ENCODE data around the gene ASPSCR1. TPM values are rescaled to one million over a fixed set of nuclear protein-coding genes. Genes with fewer than 3 reads are reported as not detected.
A peak's percentile ranks its signal among the peaks of the same experiment; 100 is the strongest.

Gene ASPSCR1
- total and polyA plus RNA-seq, 8 donors = 11.7 to 143 (median 55.6) TPM

- no peak for DNase-seq
- Histone ChIP-seq H3K27ac (no peak overlapping the region), H3K9me3 (no peaks in the 10 kb centered on the region), H3K36me3 (peaks cover 0 to 40% (median 30%) of the 10 kb centered on the region in 4 donors), H3K4me1 (peaks cover 0 to 28% (median 11%) of the 10 kb centered on the region in 4 donors), H3K4me3 (no peak overlapping the region), H3K27me3 (no peaks in the 10 kb centered on the region)
- TF ChIP-seq EP300 (IDR thresholded peaks at IDR 0.05) (no peak), POLR2AphosphoS5 (IDR thresholded peaks at IDR 0.05) (no peak), POLR2A (IDR thresholded peaks at IDR 0.05) (no peak)
- TF ChIP-seq, protein P1, sequence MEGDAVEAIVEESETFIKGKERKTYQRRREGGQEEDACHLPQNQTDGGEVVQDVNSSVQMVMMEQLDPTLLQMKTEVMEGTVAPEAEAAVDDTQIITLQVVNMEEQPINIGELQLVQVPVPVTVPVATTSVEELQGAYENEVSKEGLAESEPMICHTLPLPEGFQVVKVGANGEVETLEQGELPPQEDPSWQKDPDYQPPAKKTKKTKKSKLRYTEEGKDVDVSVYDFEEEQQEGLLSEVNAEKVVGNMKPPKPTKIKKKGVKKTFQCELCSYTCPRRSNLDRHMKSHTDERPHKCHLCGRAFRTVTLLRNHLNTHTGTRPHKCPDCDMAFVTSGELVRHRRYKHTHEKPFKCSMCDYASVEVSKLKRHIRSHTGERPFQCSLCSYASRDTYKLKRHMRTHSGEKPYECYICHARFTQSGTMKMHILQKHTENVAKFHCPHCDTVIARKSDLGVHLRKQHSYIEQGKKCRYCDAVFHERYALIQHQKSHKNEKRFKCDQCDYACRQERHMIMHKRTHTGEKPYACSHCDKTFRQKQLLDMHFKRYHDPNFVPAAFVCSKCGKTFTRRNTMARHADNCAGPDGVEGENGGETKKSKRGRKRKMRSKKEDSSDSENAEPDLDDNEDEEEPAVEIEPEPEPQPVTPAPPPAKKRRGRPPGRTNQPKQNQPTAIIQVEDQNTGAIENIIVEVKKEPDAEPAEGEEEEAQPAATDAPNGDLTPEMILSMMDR (IDR thresholded peaks at IDR 0.05) = no peak
- intact Hi-C loops (cut with DNase I; ENCODE audit: low total_unique reads) = no loop called here
- 86 to 94% (median 89%) methylated on average over 11 to 15 of the region's 15 CpGs for WGBS, 5 donors
Observed at GRCh38 chr17:82009413-82009812, 32.0 kb downstream of the ASPSCR1 start.

- Histone ChIP-seq H3K4me1 (peaks cover 0 to 28% (median 9%) of the 10 kb centered on the region in 4 donors), H3K36me3 (peaks cover 0 to 40% (median 30%) of the 10 kb centered on the region in 4 donors), H3K27ac (no peak overlapping the region), H3K27me3 (no peaks in the 10 kb centered on the region), H3K9me3 (no peaks in the 10 kb centered on the region), H3K4me3 (no peak overlapping the region)
- TF ChIP-seq, protein P1 (IDR thresholded peaks at IDR 0.05) = no peak
- TF ChIP-seq POLR2AphosphoS5 (IDR thresholded peaks at IDR 0.05) (no peak), EP300 (IDR thresholded peaks at IDR 0.05) (no peak), POLR2A (IDR thresholded peaks at IDR 0.05) (no peak)
- DNase-seq = no peak
- WGBS, 5 donors = 92 to 93% (median 93%) methylated on average over 16 to 39 of the region's 39 CpGs
- intact Hi-C loops (cut with DNase I; ENCODE audit: low total_unique reads) = no loop called here
Observed at GRCh38 chr17:82010575-82011525, 33.4 kb downstream of the ASPSCR1 start.

GRCh38 chr17:82011617-82012187, 34.3 kb downstream of the ASPSCR1 start:
- intact Hi-C loops (cut with DNase I; ENCODE audit: low total_unique reads) = no loop called here
- no peak overlapping the region for H3K4me3 ChIP-seq
- WGBS, 5 donors = 88 to 98% (median 92%) methylated on average over 7 to 19 of the region's 19 CpGs
- no peaks in the 10 kb centered on the region for H3K9me3 ChIP-seq
- no peak for TF ChIP-seq EP300 (IDR thresholded peaks at IDR 0.05)
- TF ChIP-seq, protein P1 (IDR thresholded peaks at IDR 0.05) = no peak
- no peak for TF ChIP-seq POLR2A (IDR thresholded peaks at IDR 0.05)
- no peak for TF ChIP-seq POLR2AphosphoS5 (IDR thresholded peaks at IDR 0.05)
- peaks cover 0 to 40% (median 30%) of the 10 kb centered on the region in 4 donors for H3K36me3 ChIP-seq
- DNase-seq = no peak
- no peaks in the 10 kb centered on the region for H3K27me3 ChIP-seq
- peaks cover 0 to 19% (median 5%) of the 10 kb centered on the region in 4 donors for H3K4me1 ChIP-seq
- peak overlapping the region in 1 of 5 donors; percentile 77 for H3K27ac ChIP-seq

DNA sequence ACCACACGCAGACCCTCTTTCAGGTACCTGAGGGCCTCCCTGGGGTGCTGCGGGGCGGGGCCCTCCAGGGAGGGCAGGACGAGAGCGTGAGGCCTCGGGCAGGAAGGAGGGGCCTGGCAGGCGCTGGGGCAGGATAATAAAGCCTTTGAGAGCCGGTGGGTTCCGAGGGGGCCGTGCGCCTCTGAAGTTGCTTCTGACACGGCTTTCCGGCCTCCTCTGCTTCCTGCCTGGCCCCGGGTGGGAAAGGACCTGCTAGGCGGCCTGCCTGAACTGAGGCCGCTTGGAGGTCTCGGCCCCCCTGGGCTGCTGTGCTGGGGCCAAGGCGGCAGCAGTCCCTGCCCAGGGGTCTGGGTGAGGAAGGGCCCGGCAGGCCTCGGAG, 34.8 kb downstream of the ASPSCR1 start:
- H3K36me3 ChIP-seq = peaks cover 0 to 40% (median 30%) of the 10 kb centered on the region in 4 donors
- no peaks in the 10 kb centered on the region for H3K27me3 ChIP-seq
- H3K4me3 ChIP-seq = no peak overlapping the region
- peaks cover 0 to 18% (median 6%) of the 10 kb centered on the region in 4 donors for H3K4me1 ChIP-seq
- TF ChIP-seq EP300 (IDR thresholded peaks at IDR 0.05) = no peak
- TF ChIP-seq, protein P1 (IDR thresholded peaks at IDR 0.05) = no peak
- no peak for TF ChIP-seq POLR2AphosphoS5 (IDR thresholded peaks at IDR 0.05)
- no peak for TF ChIP-seq POLR2A (IDR thresholded peaks at IDR 0.05)
- no peaks in the 10 kb centered on the region for H3K9me3 ChIP-seq
- DNase-seq = no peak
- peak overlapping the region in 3 of 5 donors; percentile 33 to 77 (median 38) for H3K27ac ChIP-seq
- intact Hi-C loops (cut with DNase I; ENCODE audit: low total_unique reads) = no loop called here
- 71 to 88% (median 82%) methylated on average over 16 to 20 of the region's 20 CpGs for WGBS, 5 donors

Data from stomach (tissue), 9 donors.